Body of pancreas (tissue), 4 donors: ENCODE results near the gene DMRTC2. TPM values are rescaled to one million over a fixed set of nuclear protein-coding genes. Genes with fewer than 3 reads are reported as not detected.

Experiments used
- ATAC-seq: fragments of 150-250 bp; one replicate; pipeline ENCODE4 v1.9.1; 2016
- DNase-seq, 4 donors: peaks; one replicate each; pipeline ENCODE4 v3.0.0-alpha.2; 2019
- H3K27ac ChIP-seq, 4 donors: fragments of 200-600 bp; sonication (generic); 1 replicate in 3 of 4; 2 replicates in 1 of 4; pipeline versions ENCODE4 v1.5.1 to v1.6.1; 2016 to 2019; ENCODE audit warnings: mild to moderate bottlenecking in 1 of 4, mixed read lengths in 1 of 4, moderate library complexity in 1 of 4
- H3K27me3 ChIP-seq, 2 donors: fragments of 200-600 bp; sonication (generic); one replicate each; pipeline ENCODE4 v1.6.0; 2016; ENCODE audit warnings: mild to moderate bottlenecking in 1 of 2
- H3K36me3 ChIP-seq, 2 donors: fragments of 200-600 bp; sonication (generic); replicated peaks in 1 of 2; 2 replicates each; pipeline ENCODE4 v1.5.1; 2016; ENCODE audit warnings: low read depth in 2 of 2; ENCODE audit not compliant: insufficient read depth in 1 of 2
- H3K4me1 ChIP-seq: fragments of 200-600 bp; sonication (generic); one replicate; pipeline ENCODE4 v1.6.0; 2016
- H3K4me3 ChIP-seq, 2 donors: fragments of 200-600 bp; sonication (generic); 1 replicate in 1 of 2; 2 replicates in 1 of 2; pipeline ENCODE4 v1.5.1; 2016 to 2019
- H3K9me3 ChIP-seq, 3 donors: fragments of 200-600 bp; sonication (generic); 1 replicate in 2 of 3; 2 replicates in 1 of 3; pipeline ENCODE4 v1.5.1; 2016
- CTCF ChIP-seq, 7 experiments: fragments of 450-650 bp in 4 of 7; fragments of 200-600 bp in 3 of 7; sonication (generic) in 3 of 7; IDR thresholded peaks; one replicate each; pipeline ENCODE4 v1.5.1; 2016 to 2019; ENCODE audit warnings: antibody characterized with exemption in 7 of 7
- POLR2A ChIP-seq, 3 donors: fragments of 450-650 bp; IDR thresholded peaks; one replicate each; pipeline ENCODE4 v1.6.1; 2016; ENCODE audit warnings: antibody characterized with exemption in 3 of 3, mild to moderate bottlenecking in 2 of 3
- WGBS, 2 donors: methylation state at CpG; one replicate each; pipeline ENCODE4 v1.1.5; 2017; 5-methylcytosine and 5-hydroxymethylcytosine counted together
- intact Hi-C: fragments of 100-400 bp; cut with DNase I; formaldehyde crosslinking; loops from one replicate; pipeline ENCODE4 v1.15.1; 2023
- total RNA-seq, 2 donors: library from RNA; depleted of rRNA; stranded (reverse); fragments of >200 nt; gene quantifications; one replicate each; pipeline ENCODE4 v1.1.0, GENCODE V29; 2016

The DMRTC2 gene
- total RNA-seq, 2 donors from 2014 or later, result not detected

- no peak overlapping the region for H3K27ac ChIP-seq
- WGBS, 2 donors, result 82 to 91% methylated on average over 12 of the region's 12 CpGs
- ATAC-seq (no peak), DNase-seq (no peak)
- no peaks in the 10 kb centered on the region for H3K27me3 ChIP-seq
- peaks cover 36% of the 10 kb centered on the region for H3K4me1 ChIP-seq
- H3K4me3 ChIP-seq, result no peak overlapping the region
- TF ChIP-seq CTCF (IDR thresholded peaks at IDR 0.05) (no peak), POLR2A (IDR thresholded peaks at IDR 0.05) (no peak)
- intact Hi-C loops, result no loop called here
- H3K9me3 ChIP-seq, result no peaks in the 10 kb centered on the region
- no peaks in the 10 kb centered on the region for H3K36me3 ChIP-seq
Measured at GRCh38 chr19:41888926-41889325, 44.1 kb downstream of the DMRTC2 start.

GRCh38 chr19:41889896-41890295, 45.1 kb downstream of the DMRTC2 start:
- Histone ChIP-seq H3K36me3 (peaks cover 0 to 2% of the 10 kb centered on the region in 2 donors), H3K27me3 (no peaks in the 10 kb centered on the region), H3K9me3 (no peaks in the 10 kb centered on the region), H3K4me3 (no peak overlapping the region), H3K4me1 (peaks cover 32% of the 10 kb centered on the region), H3K27ac (no peak overlapping the region)
- WGBS, 2 donors, result 78 to 97% methylated on average over 4 to 8 of the region's 8 CpGs
- TF ChIP-seq CTCF (IDR thresholded peaks at IDR 0.05) (no peak), POLR2A (IDR thresholded peaks at IDR 0.05) (no peak)
- ATAC-seq, result no peak
- no peak for DNase-seq
- intact Hi-C loops, result loop anchor here (5.0 kb wide), 1 partner anchor 37 kb away; the partner anchor contains the start of gene ERFL

GRCh38 chr19:41890936-41891335, 46.1 kb downstream of the DMRTC2 start:
- Histone ChIP-seq H3K27ac (no peak overlapping the region), H3K4me1 (peaks cover 23% of the 10 kb centered on the region), H3K9me3 (no peaks in the 10 kb centered on the region), H3K27me3 (no peaks in the 10 kb centered on the region), H3K4me3 (no peak overlapping the region), H3K36me3 (peaks cover 0 to 10% of the 10 kb centered on the region in 2 donors)
- no peak for DNase-seq
- WGBS, 2 donors, result 96 to 97% methylated on average over 2 to 4 of the region's 4 CpGs
- TF ChIP-seq CTCF (IDR thresholded peaks at IDR 0.05) (no peak), POLR2A (IDR thresholded peaks at IDR 0.05) (no peak)
- intact Hi-C loops, result loop anchor here (5.0 kb wide), 1 partner anchor 36 kb away; the partner anchor contains the start of gene ERFL
- ATAC-seq, result no peak

- DNase-seq, result no peak
- TF ChIP-seq POLR2A (IDR thresholded peaks at IDR 0.05) (no peak), CTCF (IDR thresholded peaks at IDR 0.05) (no peak)
- Histone ChIP-seq H3K4me3 (no peak overlapping the region), H3K27ac (no peak overlapping the region), H3K9me3 (no peaks in the 10 kb centered on the region), H3K27me3 (no peaks in the 10 kb centered on the region), H3K4me1 (peaks cover 9% of the 10 kb centered on the region), H3K36me3 (peaks cover 0 to 12% of the 10 kb centered on the region in 2 donors)
- WGBS, 2 donors, result 89 to 91% methylated on average over 9 to 34 of the region's 34 CpGs
- intact Hi-C loops, result loop anchor here (5.0 kb wide), 1 partner anchor 35 kb away; the partner anchor contains the start of gene ERFL
- no peak for ATAC-seq
Measured at GRCh38 chr19:41892173-41892902, 47.5 kb downstream of the DMRTC2 start.
